DMS 273 (cell line): ENCODE results near the gene GABRA4.

Experiments used
- DNase-seq: peaks from one replicate; lab custom pipeline; 2025; ENCODE audit not compliant: unreplicated experiment; lab: John Stamatoyannopoulos, UW

GABRA4 gene

GRCh38 chr4:46979726-46980125, 13.7 kb downstream of the GABRA4 start:
- no peak for DNase-seq

- DNase-seq, result no peak
These were observed 14.1 kb downstream of the GABRA4 start for GRCh38 chr4:46979283-46979682.

GRCh38 chr4:46977245-46977644, 16.1 kb downstream of the GABRA4 start:
- DNase-seq, result no peak

- DNase-seq, result no peak
These were observed 17.4 kb downstream of the GABRA4 start for GRCh38 chr4:46975812-46976553.

- DNase-seq, result peak; percentile 12
These were observed 18.4 kb downstream of the GABRA4 start for GRCh38 chr4:46974891-46975543.

- no peak for DNase-seq
These were observed 24.5 kb downstream of the GABRA4 start for GRCh38 chr4:46968847-46969246.

GRCh38 chr4:46967631-46968030, 25.8 kb downstream of the GABRA4 start:
- DNase-seq, result no peak

- no peak for DNase-seq
These were observed 34.5 kb downstream of the GABRA4 start for GRCh38 chr4:46958742-46959488.

- no peak for DNase-seq
These were observed 36.9 kb downstream of the GABRA4 start for GRCh38 chr4:46956451-46956850.

GRCh38 chr4:46955601-46956000, 37.8 kb downstream of the GABRA4 start:
- no peak for DNase-seq

- peak; percentile 39 for DNase-seq
These were observed 38.7 kb downstream of the GABRA4 start for GRCh38 chr4:46954643-46955042.

GRCh38 chr4:46953564-46953963, 39.8 kb downstream of the GABRA4 start:
- no peak for DNase-seq

GRCh38 chr4:46952451-46952850, 40.9 kb downstream of the GABRA4 start:
- no peak for DNase-seq

- no peak for DNase-seq
These were observed 42.6 kb downstream of the GABRA4 start for GRCh38 chr4:46950826-46951225.

GRCh38 chr4:46949822-46950221, 43.6 kb downstream of the GABRA4 start:
- no peak for DNase-seq

- no peak for DNase-seq
These were observed 45.8 kb downstream of the GABRA4 start for GRCh38 chr4:46947541-46947940.

- DNase-seq, result peak; percentile 22
These were observed 46.4 kb downstream of the GABRA4 start for GRCh38 chr4:46946919-46947536.

- no peak for DNase-seq
These were observed 48.3 kb downstream of the GABRA4 start for GRCh38 chr4:46945062-46945461.

GRCh38 chr4:46944345-46944744, 49.0 kb downstream of the GABRA4 start:
- no peak for DNase-seq

- DNase-seq, result peak; percentile 6
These were observed 55.9 kb downstream of the GABRA4 start for GRCh38 chr4:46937493-46937892.

GRCh38 chr4:46934726-46935125, 58.7 kb downstream of the GABRA4 start:
- no peak for DNase-seq

GRCh38 chr4:46933686-46934085, 59.7 kb downstream of the GABRA4 start:
- DNase-seq, result no peak
